ENCODE data around the gene FAM78B.

DNA sequence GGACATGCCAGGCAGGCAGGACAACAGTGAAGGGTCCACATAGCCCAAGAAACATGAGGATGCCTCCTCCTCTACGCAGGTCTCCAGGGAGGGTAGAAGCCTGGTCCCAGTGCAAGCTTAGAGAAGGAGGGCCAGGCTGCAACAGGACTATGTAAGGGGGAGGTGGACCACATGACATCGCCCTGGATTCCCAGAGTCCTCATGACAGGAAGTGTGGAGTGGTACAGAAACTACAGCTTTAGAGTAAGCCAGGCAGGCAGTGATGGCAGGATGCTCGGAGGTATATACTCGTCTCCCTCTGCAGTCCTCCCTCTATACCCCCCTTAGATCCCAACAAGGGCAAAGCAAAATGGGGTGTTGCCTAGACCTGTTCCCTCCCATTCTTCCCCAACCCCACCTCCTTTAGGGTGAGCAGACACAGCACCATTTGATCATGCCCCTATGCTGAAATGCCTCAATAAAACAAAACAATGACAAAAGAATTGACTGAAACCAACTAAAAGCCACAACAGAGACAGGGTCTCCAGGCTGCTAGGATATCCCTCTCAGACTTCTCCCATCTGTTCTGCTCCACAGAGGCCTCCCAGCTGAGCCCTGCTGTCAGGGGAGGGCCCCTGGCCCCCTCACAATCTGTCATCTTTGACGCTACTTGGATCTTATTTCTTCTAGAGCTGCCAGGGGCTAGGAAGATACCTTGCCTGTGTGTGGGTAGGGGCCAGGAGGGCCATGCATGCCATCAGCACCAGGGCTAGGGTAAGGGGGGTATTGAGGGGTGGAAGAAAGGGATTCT lies 13.1 kb downstream of the FAM78B start:
- TF ChIP-seq GATA3 (IDR thresholded peaks at IDR 0.05; ENCODE audit: low read depth, low read length) (no peak), GATA2 (IDR thresholded peaks at IDR 0.05; ENCODE audit: low read depth, low read length) (no peak)
